Activated CD8-positive, alpha-beta T cell treated with anti-CD3 and anti-CD28 coated beads for 36 hours (primary cell): ENCODE results near the gene MLLT1. TPM values are rescaled to one million over a fixed set of nuclear protein-coding genes. Genes with fewer than 3 reads are reported as not detected.

Experiments used
- ATAC-seq: fragments of 200-7000 bp; cut with Tn5 transposase; one replicate; pipeline ENCODE4 v1.10.0; 2021; ENCODE audit warnings: mild to moderate bottlenecking, moderate library complexity
- CTCF ChIA-PET: fragments of 350-600 bp; sonication (Branson Sonifier 250); formaldehyde crosslinking; loops from one replicate; lab custom pipeline; 2021; ENCODE audit warnings: antibody characterized with exemption; lab: Charles Lee
- POLR2A ChIA-PET: fragments of 350-600 bp; sonication (Branson Sonifier 250); formaldehyde crosslinking; loops from one replicate; lab custom pipeline; 2021; ENCODE audit warnings: antibody characterized with exemption; lab: Charles Lee
- DNase-seq: peaks from one replicate; pipeline ENCODE4 v3.0.0-alpha.2; 2020
- H3K27ac Mint-ChIP-seq: one replicate; pipeline ENCODE4 v1.8.0; 2021; ENCODE audit warnings: mild to moderate bottlenecking, mixed read lengths
- H3K27me3 Mint-ChIP-seq: one replicate; pipeline ENCODE4 v1.8.0; 2021; ENCODE audit warnings: mixed read lengths
- H3K36me3 Mint-ChIP-seq: one replicate; pipeline ENCODE4 v1.8.0; 2021; ENCODE audit warnings: low read depth, mixed read lengths
- H3K4me1 Mint-ChIP-seq: one replicate; pipeline ENCODE4 v1.8.0; 2021; ENCODE audit warnings: low read depth, mixed read lengths
- H3K4me3 Mint-ChIP-seq: one replicate; pipeline ENCODE4 v1.8.0; 2021; ENCODE audit warnings: mild to moderate bottlenecking, moderate library complexity, mixed read lengths
- H3K9me3 Mint-ChIP-seq: one replicate; pipeline ENCODE4 v1.8.0; 2021; ENCODE audit warnings: mixed read lengths
- CTCF ChIP-seq: fragments of 200-600 bp; IDR thresholded peaks from one replicate; pipeline ENCODE4 v1.8.0; 2022; ENCODE audit warnings: antibody characterized with exemption, mild to moderate bottlenecking
- intact Hi-C: fragments of 100-400 bp; cut with micrococcal nuclease; formaldehyde crosslinking; loops from one replicate; pipeline ENCODE4 v1.10.0; 2022
- total RNA-seq, 2 experiments: library from RNA; stranded (reverse); gene quantifications; one replicate each; pipeline ENCODE4 v1.2.3, GENCODE V29; 2021

The MLLT1 gene
- total RNA-seq, 2 experiments from 2014 or later = 41.4 to 44.6 TPM

DNA sequence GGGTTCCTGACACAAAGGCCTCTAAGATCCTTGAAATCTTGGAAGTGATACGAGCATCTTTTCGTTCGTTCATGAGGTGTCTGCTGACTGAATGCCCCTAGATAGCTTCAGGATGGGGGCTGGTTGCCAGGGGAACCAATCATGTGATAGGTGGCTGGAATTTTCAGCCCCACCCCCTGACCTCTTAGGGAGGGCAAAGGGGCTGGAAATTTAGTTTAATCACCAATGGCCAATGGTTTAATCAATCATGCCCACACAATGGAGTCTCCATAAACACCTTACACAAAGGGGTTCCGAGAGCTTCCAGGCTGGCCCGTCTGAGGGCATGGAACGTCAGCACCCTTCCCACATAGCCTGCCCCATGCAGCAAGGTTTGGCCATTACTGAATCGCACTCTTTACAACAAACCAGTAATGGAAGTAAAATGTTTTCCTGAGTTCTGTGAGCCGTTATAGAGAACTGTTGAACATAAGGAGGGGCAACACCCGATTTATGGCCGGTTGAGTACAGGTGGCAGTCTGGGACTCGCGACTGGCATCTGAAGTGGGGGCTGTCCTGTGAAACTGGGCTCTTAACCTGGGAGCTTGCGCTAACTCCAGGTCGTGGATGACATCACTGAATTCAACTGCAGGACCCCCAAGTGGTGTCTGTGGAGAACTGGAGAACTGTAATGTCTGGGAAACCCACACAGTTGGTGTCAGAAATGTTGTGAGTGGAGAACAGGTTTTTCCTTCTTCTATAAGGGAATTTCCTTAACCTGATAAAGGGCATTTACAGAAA, 25.6 kb downstream of the MLLT1 start:
- TF ChIP-seq CTCF = no peak
- H3K27ac Mint-ChIP-seq = no peak overlapping the region

DNA sequence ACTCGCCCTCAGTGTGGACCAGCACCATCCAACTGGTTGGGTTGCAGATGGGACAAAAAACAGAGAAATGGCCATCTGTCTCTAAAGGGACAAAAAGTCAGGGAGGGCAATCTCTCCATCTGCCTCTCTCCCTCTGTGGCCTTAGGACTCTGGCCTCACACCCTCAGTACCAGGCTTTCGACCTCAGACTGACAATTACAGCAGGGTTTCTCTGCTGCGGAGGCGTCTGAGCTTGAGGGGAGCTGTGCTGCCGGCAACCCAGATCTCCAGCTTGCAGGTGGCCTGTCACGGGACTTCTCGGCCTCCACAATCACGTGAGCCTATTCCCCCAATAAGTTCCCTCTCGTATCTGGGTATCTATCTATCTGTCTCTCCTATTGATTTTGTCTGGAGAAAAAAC, 27.7 kb downstream of the MLLT1 start:
- H3K27me3 Mint-ChIP-seq = no peaks in the 10 kb centered on the region

More for the DNA sequence above, 25.6 kb downstream of the MLLT1 start:
- no peaks in the 10 kb centered on the region for H3K27me3 Mint-ChIP-seq
- H3K4me1 Mint-ChIP-seq = peaks cover 36% of the 10 kb centered on the region
- H3K4me3 Mint-ChIP-seq = no peak overlapping the region
- no peaks in the 10 kb centered on the region for H3K9me3 Mint-ChIP-seq
- POLR2A ChIA-PET = interaction anchor here (0.6 kb wide), 1 partner anchor 213 kb away, joined by 4 read pairs; no protein-coding TSS in a partner anchor
- intact Hi-C loops = no loop called here
- ATAC-seq (no peak), DNase-seq (no peak)
- CTCF ChIA-PET = interaction anchor here (0.6 to 1.1 kb wide), 3 partner anchors 35 to 100 kb away, joined by 3 to 5 read pairs (median 3); no protein-coding TSS in a partner anchor
- peaks cover 27% of the 10 kb centered on the region for H3K36me3 Mint-ChIP-seq

GRCh38 chr19:6250909-6251308, 28.9 kb downstream of the MLLT1 start:
- no peak for TF ChIP-seq CTCF
- intact Hi-C loops = no loop called here
- CTCF ChIA-PET = interaction anchor here (1.7 kb wide), 1 partner anchor 32 kb away, joined by 4 read pairs; no protein-coding TSS in a partner anchor
- no peak overlapping the region for H3K27ac Mint-ChIP-seq
- no peak overlapping the region for H3K4me3 Mint-ChIP-seq
- H3K4me1 Mint-ChIP-seq = peaks cover 49% of the 10 kb centered on the region
- ATAC-seq = no peak
- no peaks in the 10 kb centered on the region for H3K27me3 Mint-ChIP-seq
- peaks cover 26% of the 10 kb centered on the region for H3K36me3 Mint-ChIP-seq
- POLR2A ChIA-PET = no interaction called here
- H3K9me3 Mint-ChIP-seq = no peaks in the 10 kb centered on the region
- no peak for DNase-seq

More for the DNA sequence above, 27.7 kb downstream of the MLLT1 start:
- TF ChIP-seq CTCF = no peak
- H3K4me3 Mint-ChIP-seq = no peak overlapping the region
- CTCF ChIA-PET = interaction anchor here (1.0 to 1.7 kb wide), 2 partner anchors 9 to 33 kb away, joined by 3 to 4 read pairs; no protein-coding TSS in a partner anchor
- DNase-seq (no peak), ATAC-seq (no peak)
- intact Hi-C loops = no loop called here
- H3K27ac Mint-ChIP-seq = no peak overlapping the region
- H3K36me3 Mint-ChIP-seq = peaks cover 20% of the 10 kb centered on the region
- H3K4me1 Mint-ChIP-seq = peaks cover 45% of the 10 kb centered on the region
- H3K9me3 Mint-ChIP-seq = no peaks in the 10 kb centered on the region
- POLR2A ChIA-PET = no interaction called here

GRCh38 chr19:6250024-6250615, 29.7 kb downstream of the MLLT1 start:
- intact Hi-C loops = no loop called here
- H3K27me3 Mint-ChIP-seq = no peaks in the 10 kb centered on the region
- no peak for ATAC-seq

More at GRCh38 chr19:6250024-6250615, 29.7 kb downstream of the MLLT1 start:
- TF ChIP-seq CTCF = no peak
- CTCF ChIA-PET = no interaction called here
- Mint-ChIP-seq H3K36me3 (peaks cover 29% of the 10 kb centered on the region), H3K27ac (peak overlapping the region; percentile 53), H3K9me3 (no peaks in the 10 kb centered on the region), H3K4me1 (peaks cover 49% of the 10 kb centered on the region), H3K4me3 (no peak overlapping the region)
- no peak for DNase-seq
- POLR2A ChIA-PET = interaction anchor here (0.5 kb wide), 1 partner anchor 141 kb away, joined by 3 read pairs; no protein-coding TSS in a partner anchor
